Measurements from ENCODE around the gene NEMP1. TPM values are rescaled to one million over a fixed set of nuclear protein-coding genes. Genes with fewer than 3 reads are reported as not detected.
"Not testable (repeated sequence)": the region's sequence is repeated elsewhere in the genome, so short reads cannot be mapped to it uniquely, and the experiment has no call there.

NEMP1 gene
- total and polyA plus RNA-seq, 10 of the 15 experiments (the other 5 are each of a cell fraction or from before 2014, with no cell fraction given) = 4.0 to 45.9 (median 19.8) TPM

- H2AFZ ChIP-seq (ENCODE audit: control insufficient read depth, low read depth, low read length); H4K20me1 ChIP-seq (ENCODE audit: control insufficient read depth, insufficient read depth); intact Hi-C loops (cut with micrococcal nuclease; ENCODE audit: unreplicated experiment); H3K4me3 ChIP-seq; FAIRE-seq; BruUV-seq (replicated peaks); H3K36me3 ChIP-seq (ENCODE audit: control insufficient read depth in 2 of 2, insufficient read depth in 2 of 2, low read length in 1 of 2); H3K9ac ChIP-seq (ENCODE audit: control insufficient read depth, insufficient read depth, low read length); in situ Hi-C loops (cut with MboI); DNase-seq (ENCODE audit: low read depth, low spot score); H3K4me1 ChIP-seq (ENCODE audit: control insufficient read depth, insufficient read depth, low read length); H3K4me2 ChIP-seq (ENCODE audit: control insufficient read depth, insufficient read depth); H3K27me3 ChIP-seq (replicated peaks in 1 of 2; ENCODE audit: control insufficient read depth in 2 of 2, insufficient read depth in 2 of 2, low read length in 1 of 2); H3K27ac ChIP-seq (ENCODE audit: control insufficient read depth, insufficient read depth); H3K9me3 ChIP-seq (replicated peaks; ENCODE audit: control insufficient read depth, insufficient read depth, low read length); ATAC-seq: not testable (repeated sequence)
- ChIA-PET SMC1A (ENCODE audit: uncharacterized antibody, unreplicated experiment) (interaction anchor here (1.6 to 8.3 kb wide), 4 partner anchors 9 to 66 kb away, joined by 4 to 246 read pairs (median 88); partner anchors contain the start of genes NAB2 and STAT6), RAD21 (ENCODE audit: unreplicated experiment) (interaction anchor here (0.8 to 8.0 kb wide), 4 partner anchors 12 to 93 kb away, joined by 3 to 285 read pairs (median 101); partner anchors contain the start of genes NAB2 and STAT6), POLR2A (interaction anchor here (0.5 to 8.0 kb wide), 6 partner anchors 9 to 602 kb away, joined by 3 to 94 read pairs (median 4); partner anchors contain the start of gene STAT6), CTCF (interaction anchor here (0.8 to 17.6 kb wide), 12 partner anchors 10 to 109 kb away, joined by 3 to 458 read pairs (median 4); partner anchors contain the start of genes MYO1A, NAB2 and STAT6)
- H3K79me2 ChIP-seq (ENCODE audit: control insufficient read depth, insufficient read depth, low read length) = peaks cover 17% of the 10 kb centered on the region
- WGBS (ENCODE audit: insufficient coverage, insufficient replicate concordance, low lambda C conversion rate, missing lambda C conversion rate) = 96% methylated on average over 6 of the region's 6 CpGs
These were observed 4.8 kb downstream of the NEMP1 start for GRCh38 chr12:57073566-57074450.

- peak overlapping the region; percentile 37; the same call in 1 of the 2 replicates for H2AFZ ChIP-seq (ENCODE audit: control insufficient read depth, low read depth, low read length)
- BruUV-seq (replicated peaks) = no TSS peak
- ChIA-PET SMC1A (ENCODE audit: uncharacterized antibody, unreplicated experiment) (interaction anchor here (0.6 to 8.3 kb wide), 6 partner anchors 8 to 479 kb away, joined by 3 to 246 read pairs (median 3); partner anchors contain the start of genes NAB2 and STAT6), POLR2A (interaction anchor here (0.7 to 8.0 kb wide), 6 partner anchors 10 to 823 kb away, joined by 3 to 94 read pairs (median 4); partner anchors contain the start of gene STAT6), RAD21 (ENCODE audit: unreplicated experiment) (interaction anchor here (0.8 to 8.0 kb wide), 3 partner anchors 18 to 62 kb away, joined by 3 to 285 read pairs (median 199); partner anchors contain the start of genes NAB2 and STAT6), CTCF (interaction anchor here (0.7 to 17.6 kb wide), 10 partner anchors 9 to 110 kb away, joined by 3 to 458 read pairs (median 6); partner anchors contain the start of genes MYO1A, NAB2 and STAT6)
- ATAC-seq (no peak), DNase-seq (ENCODE audit: low read depth, low spot score) (no peak), FAIRE-seq (no peak)
- no peaks in the 10 kb centered on the region for H3K27me3 ChIP-seq (replicated peaks in 1 of 2; ENCODE audit: control insufficient read depth in 2 of 2, insufficient read depth in 2 of 2, low read length in 1 of 2)
- no peak overlapping the region for H3K9ac ChIP-seq (ENCODE audit: control insufficient read depth, insufficient read depth, low read length)
- 0% methylated on average over 2 of the region's 2 CpGs for WGBS (ENCODE audit: insufficient coverage, insufficient replicate concordance, low lambda C conversion rate, missing lambda C conversion rate)
- H3K27ac ChIP-seq (ENCODE audit: control insufficient read depth, insufficient read depth) = peak overlapping the region; percentile 19; the same call in 1 of the 2 replicates
- H3K4me2 ChIP-seq (ENCODE audit: control insufficient read depth, insufficient read depth) = no peak overlapping the region
- in situ Hi-C loops (cut with MboI) = no loop called here
- no peaks in the 10 kb centered on the region for H4K20me1 ChIP-seq (ENCODE audit: control insufficient read depth, insufficient read depth)
- peaks cover 0 to 14% of the 10 kb centered on the region in 2 experiments; a peak in 1 of 4 replicates for H3K36me3 ChIP-seq (ENCODE audit: control insufficient read depth in 2 of 2, insufficient read depth in 2 of 2, low read length in 1 of 2)
- intact Hi-C loops (cut with micrococcal nuclease; ENCODE audit: unreplicated experiment) = no loop called here
- no peaks in the 10 kb centered on the region for H3K9me3 ChIP-seq (replicated peaks; ENCODE audit: control insufficient read depth, insufficient read depth, low read length)
- no peak overlapping the region for H3K4me3 ChIP-seq
- TF ChIP-seq STAT3 (IDR thresholded peaks at IDR 0.05; ENCODE audit: low read depth, low read length) (no peak), PAX5 (IDR thresholded peaks at IDR 0.05; ENCODE audit: borderline replicate concordance, low read depth, low read length) (peak; percentile 23; the same call in 1 of the 2 replicates), JUNB (IDR thresholded peaks at IDR 0.05) (no peak), RELB (IDR thresholded peaks at IDR 0.05; ENCODE audit: low read depth) (no peak), YY1 (IDR thresholded peaks at IDR 0.05; ENCODE audit: low read depth, low read length) (no peak), BHLHE40 (IDR thresholded peaks at IDR 0.05; ENCODE audit: borderline replicate concordance in 1 of 2, low read depth in 2 of 2, low read length in 1 of 2) (peak in 1 of 2 experiments; percentile 29; a peak in 2 of 4 replicates)
- H3K4me1 ChIP-seq (ENCODE audit: control insufficient read depth, insufficient read depth, low read length) = 0 out of 2 replicates have a peak, but pooled peaks cover 4% of the 10 kb centered on the region
- peaks cover 9% of the 10 kb centered on the region for H3K79me2 ChIP-seq (ENCODE audit: control insufficient read depth, insufficient read depth, low read length)
These were observed 5.9 kb downstream of the NEMP1 start for GRCh38 chr12:57072661-57073060.
